NCI-H1694 (cell line): ENCODE results near the gene MYRIP.
"Not testable (repeated sequence)": the region's sequence is repeated elsewhere in the genome, so short reads cannot be mapped to it uniquely, and the experiment has no call there.

Source experiments
- DNase-seq: peaks from one replicate; lab custom pipeline; 2025; lab: John Stamatoyannopoulos, UW

MYRIP gene

DNA sequence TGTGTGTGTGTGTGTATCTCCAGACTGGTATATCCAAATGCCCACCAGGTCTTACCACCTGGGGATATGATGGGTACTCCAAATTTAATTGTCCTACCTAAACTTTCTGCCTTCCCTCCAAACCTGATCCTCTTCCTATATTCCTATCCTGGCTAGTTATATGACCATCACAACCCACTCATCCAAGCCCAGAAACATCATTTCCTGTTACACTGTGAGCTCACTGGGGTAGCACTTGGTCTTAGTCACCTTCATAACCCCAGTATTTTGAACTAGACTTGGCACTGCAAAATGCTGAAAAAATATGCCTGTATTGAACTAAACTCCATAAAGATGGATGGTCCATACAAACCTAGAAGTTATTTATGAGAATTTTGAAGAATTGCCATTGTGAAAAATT lies 321.3 kb downstream of the MYRIP start:
- DNase-seq = no peak

GRCh38 chr3:40133886-40134575 lies 324.6 kb downstream of the MYRIP start:
- not testable (repeated sequence) for DNase-seq

GRCh38 chr3:40137591-40138295 lies 328.3 kb downstream of the MYRIP start:
- DNase-seq = no peak

DNA sequence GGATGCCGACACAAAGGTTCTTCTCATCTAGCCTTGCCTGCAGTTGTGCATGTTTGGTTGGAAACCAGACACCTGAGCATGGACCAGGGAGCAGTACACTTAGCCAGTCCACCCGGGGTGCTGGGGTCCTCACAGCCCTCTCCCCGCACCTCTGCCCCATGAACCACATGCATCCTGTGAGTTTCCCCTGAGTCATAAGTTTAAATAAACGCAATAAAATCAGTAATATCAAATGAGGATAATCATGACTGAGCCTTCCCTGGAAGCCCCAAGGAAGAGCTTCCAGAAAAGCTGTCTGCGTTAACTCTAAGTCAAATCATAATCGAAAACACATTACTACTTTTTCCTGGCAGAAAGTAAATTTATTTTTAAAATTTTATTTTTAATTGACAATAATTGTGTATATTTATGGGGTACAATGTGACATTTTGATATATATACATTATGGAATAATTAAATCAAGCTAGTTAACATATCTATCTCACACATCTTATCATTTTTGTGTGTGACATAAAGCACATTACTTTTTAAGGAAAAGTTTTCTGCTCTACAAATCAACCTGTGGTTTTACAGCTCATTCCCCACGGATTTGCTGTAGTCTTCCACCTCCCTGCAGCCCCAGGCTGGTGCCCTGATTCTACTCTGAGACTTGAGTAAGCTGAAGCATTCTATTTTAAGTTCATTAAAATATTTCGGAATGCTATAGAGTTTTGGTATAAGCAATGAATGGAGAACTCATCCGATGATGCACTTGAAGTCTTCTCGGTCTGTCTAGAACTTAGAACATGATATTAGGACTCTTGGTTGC lies 334.1 kb downstream of the MYRIP start:
- no peak for DNase-seq

GRCh38 chr3:40148827-40149226 lies 339.4 kb downstream of the MYRIP start:
- no peak for DNase-seq

DNA sequence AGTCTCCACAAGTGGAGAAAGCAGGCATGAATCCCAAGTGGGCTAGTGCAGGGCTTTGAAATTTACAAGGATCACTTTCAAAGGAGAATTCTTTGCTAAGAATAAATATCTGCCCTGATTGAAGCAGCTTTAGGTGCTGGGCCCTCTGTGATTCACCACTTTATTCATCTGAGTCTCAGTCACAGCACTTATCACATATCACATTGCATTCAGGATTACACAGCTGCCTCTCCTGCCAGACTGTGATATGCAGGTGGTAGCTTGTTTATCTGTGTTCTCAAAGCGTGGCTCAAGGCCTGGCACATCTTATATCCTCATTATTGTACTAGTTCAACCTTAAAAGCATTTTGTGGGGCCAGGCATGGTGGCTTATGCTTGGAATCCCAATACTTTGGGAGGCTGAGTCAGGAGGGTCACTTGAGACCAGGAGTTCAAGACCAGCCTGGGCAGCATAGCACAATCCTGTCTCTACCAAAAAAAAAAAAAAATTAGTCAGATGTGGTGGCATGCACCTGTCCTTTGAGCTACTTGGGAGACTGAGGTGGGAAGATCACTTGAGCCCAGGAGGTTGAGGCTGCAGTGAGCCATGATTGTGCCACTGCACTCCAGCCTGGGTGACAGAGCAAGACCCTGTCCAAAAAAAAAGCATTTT lies 343.2 kb downstream of the MYRIP start:
- DNase-seq = no peak

GRCh38 chr3:40160933-40161332 lies 351.5 kb downstream of the MYRIP start:
- DNase-seq = no peak

DNA sequence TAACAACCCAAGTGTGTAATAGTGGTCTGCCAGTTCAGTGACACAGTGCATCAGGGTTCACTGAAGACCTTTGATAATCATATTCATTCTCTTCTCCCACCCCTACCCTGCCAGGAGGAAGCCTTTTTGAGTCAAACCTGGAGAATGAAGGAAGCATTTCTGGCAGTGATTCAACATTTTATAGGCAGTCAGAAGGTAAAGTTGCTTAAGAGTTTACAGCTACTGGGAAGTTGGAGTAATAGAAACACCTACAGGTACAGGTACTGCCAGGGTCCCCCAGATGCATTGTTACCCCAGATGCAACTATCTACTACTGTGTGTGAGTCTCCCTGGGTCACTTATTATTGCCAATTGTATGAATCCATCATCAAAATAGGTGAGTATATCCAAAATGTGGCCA lies 353.2 kb downstream of the MYRIP start:
- no peak for DNase-seq

- no peak for DNase-seq
These were observed 357.6 kb downstream of the MYRIP start for GRCh38 chr3:40166997-40167396.

- DNase-seq = no peak
These were observed 358.5 kb downstream of the MYRIP start for GRCh38 chr3:40167958-40168357.

DNA sequence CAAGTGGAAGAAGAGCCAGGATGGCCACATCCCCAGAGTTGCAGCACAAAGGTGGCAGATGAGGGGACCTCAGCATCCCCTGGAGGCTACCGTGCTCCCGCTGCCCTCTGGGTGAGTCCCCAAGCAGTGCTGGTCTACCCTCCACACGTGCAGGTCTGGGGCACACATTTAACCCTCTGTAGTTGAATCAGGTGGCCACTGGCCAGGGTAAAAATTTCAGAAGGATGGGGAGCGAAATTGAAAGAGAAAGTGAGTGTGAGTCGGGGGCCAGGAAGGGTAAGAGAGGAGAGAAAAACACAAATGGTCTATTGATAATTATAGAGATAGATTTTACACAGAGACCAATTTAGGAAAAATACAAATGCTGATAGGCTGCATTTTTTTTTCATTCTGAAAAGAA lies 360.6 kb downstream of the MYRIP start:
- DNase-seq = no peak

- no peak for DNase-seq
These were observed 361.0 kb downstream of the MYRIP start for GRCh38 chr3:40170395-40170794.

- DNase-seq = no peak
These were observed 363.2 kb downstream of the MYRIP start for GRCh38 chr3:40172560-40172959.

DNA sequence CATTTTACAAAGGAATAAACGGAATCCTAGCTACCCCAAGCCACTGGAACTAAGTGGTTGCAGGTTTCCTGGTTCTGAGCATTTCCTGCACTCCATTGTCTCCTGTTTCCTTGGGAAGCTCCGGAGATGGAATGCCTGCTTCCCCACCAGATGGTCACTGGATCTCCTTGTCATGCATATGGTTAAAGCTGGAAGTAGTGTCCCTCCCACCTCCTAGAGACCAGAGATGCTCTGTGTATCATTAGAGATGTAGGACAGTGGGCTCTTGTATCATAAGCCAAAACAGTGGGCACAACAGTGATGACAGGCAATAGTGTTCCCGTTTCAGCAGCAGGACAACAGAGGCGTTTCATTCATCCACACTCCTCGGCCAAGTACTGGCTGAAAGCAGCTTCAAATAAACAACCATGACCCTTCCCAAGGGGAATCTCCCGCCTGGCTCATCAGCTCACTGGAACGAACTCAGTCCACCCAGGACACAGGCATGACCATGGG lies 363.9 kb downstream of the MYRIP start:
- no peak for DNase-seq

DNA sequence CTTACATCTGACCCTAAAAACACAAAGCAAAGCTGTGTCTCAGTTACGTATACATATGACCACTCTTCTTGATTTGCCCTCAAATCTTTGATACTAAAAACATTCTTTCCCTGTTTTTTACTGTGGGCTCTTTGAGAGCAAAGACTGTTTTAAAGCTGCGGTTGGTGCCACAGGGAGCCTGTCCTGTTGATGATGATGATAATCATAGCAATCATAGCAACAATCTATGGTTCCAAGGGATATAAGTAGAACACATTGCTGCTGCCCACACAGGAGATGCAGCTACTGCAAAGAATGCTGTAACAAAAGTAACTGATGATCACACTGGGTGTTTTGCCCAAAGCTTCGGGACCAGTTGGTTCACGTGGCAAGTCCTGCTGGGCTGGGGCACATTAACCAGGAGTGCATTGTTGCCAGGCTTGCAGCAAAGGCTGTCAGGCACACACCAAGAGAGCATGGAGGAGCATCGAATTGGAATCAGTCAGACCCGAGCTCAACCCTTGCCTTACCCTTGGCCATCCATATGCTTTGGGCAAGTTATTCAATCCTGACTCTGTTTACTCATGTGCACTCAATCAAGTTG lies 368.7 kb downstream of the MYRIP start:
- DNase-seq = no peak

GRCh38 chr3:40179016-40179415 lies 369.6 kb downstream of the MYRIP start:
- no peak for DNase-seq

GRCh38 chr3:40181182-40181581 lies 371.8 kb downstream of the MYRIP start:
- no peak for DNase-seq

- no peak for DNase-seq
These were observed 375.8 kb downstream of the MYRIP start for GRCh38 chr3:40185029-40185695.

DNA sequence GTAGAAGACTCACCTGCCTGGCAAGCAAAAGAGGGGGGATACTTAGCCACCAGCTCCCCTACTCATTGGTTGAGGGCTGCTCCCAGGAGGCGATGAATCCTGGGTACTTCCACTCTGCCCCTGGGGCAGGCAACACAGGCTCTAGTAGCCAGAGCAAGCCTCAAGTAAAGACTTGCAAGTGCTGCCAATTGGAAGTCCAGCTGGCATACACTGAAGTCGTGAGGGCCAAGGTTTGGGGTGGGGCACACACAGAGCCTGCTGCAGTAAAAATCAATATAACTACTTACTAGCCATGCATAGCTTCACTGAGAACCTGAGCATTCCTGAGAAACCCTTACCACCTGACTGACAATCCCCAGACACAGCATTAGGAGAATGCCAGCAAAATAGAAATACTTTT lies 377.1 kb downstream of the MYRIP start:
- no peak for DNase-seq

GRCh38 chr3:40187945-40188344 lies 378.5 kb downstream of the MYRIP start:
- no peak for DNase-seq

DNA sequence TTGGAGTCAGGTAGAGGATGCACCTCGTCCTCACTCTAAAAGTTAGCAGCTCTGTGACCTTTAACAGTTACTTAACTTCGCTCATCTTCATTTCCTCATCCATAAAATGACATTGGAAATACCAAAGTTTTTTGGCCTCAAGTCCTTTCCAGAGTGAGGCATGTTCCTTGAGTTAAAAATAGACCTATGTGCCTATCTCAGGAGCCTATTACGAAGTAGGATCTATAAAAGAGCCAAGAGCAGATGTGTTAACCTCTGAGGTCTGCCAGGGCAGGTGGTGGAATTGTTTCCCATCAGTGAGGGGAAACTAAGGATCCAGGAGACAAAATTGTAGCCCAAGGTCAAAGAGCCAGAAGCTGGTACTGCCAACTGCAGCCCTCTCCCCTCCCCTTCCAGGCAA lies 379.7 kb downstream of the MYRIP start:
- DNase-seq = no peak
